Loucy (cell line): ENCODE measurements around the gene CYTH4.

ENCODE experiments used
- H2AFZ ChIP-seq: fragments of 200-600 bp; sonication (generic); 2 replicates; pipeline ENCODE4 v1.6.0; 2016; ENCODE audit warnings: antibody characterized with exemption, mild to moderate bottlenecking, low read length, moderate library complexity
- H3F3A ChIP-seq: fragments of 200-600 bp; 2 replicates; pipeline ENCODE4 v1.6.0; 2016; ENCODE audit warnings: antibody characterized with exemption, low read depth, mild to moderate bottlenecking
- H3K27me3 ChIP-seq: fragments of 200-600 bp; sonication (generic); 2 replicates; pipeline ENCODE4 v1.6.1; 2014; ENCODE audit warnings: low read length, mild to moderate bottlenecking; ENCODE audit not compliant: insufficient read depth, poor library complexity, severe bottlenecking
- H3K36me3 ChIP-seq: fragments of 200-600 bp; sonication (generic); 2 replicates; pipeline ENCODE4 v1.6.1; 2016; ENCODE audit warnings: low read length; ENCODE audit not compliant: insufficient read depth
- H3K4me1 ChIP-seq: fragments of 200-600 bp; sonication (generic); 2 replicates; pipeline ENCODE4 v1.5.1; 2014; ENCODE audit warnings: low read length, mild to moderate bottlenecking; ENCODE audit not compliant: insufficient read depth, poor library complexity, severe bottlenecking
- H3K4me2 ChIP-seq: fragments of 200-600 bp; sonication (generic); 2 replicates; pipeline ENCODE4 v1.6.0; 2014; ENCODE audit warnings: antibody characterized with exemption, low read length, low read depth, mild to moderate bottlenecking; ENCODE audit not compliant: poor library complexity, severe bottlenecking
- H3K4me3 ChIP-seq: fragments of 200-600 bp; sonication (generic); 2 replicates; pipeline ENCODE4 v1.5.1; 2014; ENCODE audit warnings: low read length, mild to moderate bottlenecking, mixed read lengths; ENCODE audit not compliant: poor library complexity, severe bottlenecking
- H3K79me2 ChIP-seq: fragments of 200-600 bp; sonication (generic); 2 replicates; pipeline ENCODE4 v1.6.1; 2014; ENCODE audit warnings: low read length; ENCODE audit not compliant: insufficient read depth
- H3K9ac ChIP-seq: fragments of 200-600 bp; sonication (generic); 2 replicates; pipeline ENCODE4 v1.6.0; 2014; ENCODE audit warnings: mild to moderate bottlenecking, low read depth, low read length, moderate library complexity; ENCODE audit not compliant: poor library complexity, severe bottlenecking
- H3K9me2 ChIP-seq: fragments of 200-600 bp; sonication (generic); replicated peaks from 2 replicates; pipeline ENCODE4 v1.6.1; 2016; ENCODE audit warnings: low read depth, low read length, mixed read lengths
- H3K9me3 ChIP-seq: fragments of 200-600 bp; sonication (generic); 2 replicates; pipeline ENCODE4 v1.6.1; 2014; ENCODE audit warnings: mild to moderate bottlenecking, antibody characterized with exemption, low read length, low read depth; ENCODE audit not compliant: insufficient read depth
- H4K20me1 ChIP-seq: fragments of 200-600 bp; sonication (generic); 2 replicates; pipeline ENCODE4 v1.6.0; 2014; ENCODE audit warnings: antibody characterized with exemption, low read length, mild to moderate bottlenecking; ENCODE audit not compliant: insufficient read depth, poor library complexity, severe bottlenecking
- EZH2phosphoT487 ChIP-seq: fragments of 200-600 bp; IDR thresholded peaks from 2 replicates; pipeline ENCODE4 v1.6.1; 2018; ENCODE audit warnings: antibody characterized with exemption, mild to moderate bottlenecking, moderate library complexity, borderline replicate concordance
- TF ChIP-seq, protein P1 (sequence below): fragments of 200-600 bp; sonication (generic); conservative IDR thresholded peaks from 2 replicates; pipeline ENCODE4 v1.5.1; 2014; ENCODE audit warnings: mild to moderate bottlenecking, antibody characterized with exemption, low read length

CYTH4 gene

DNA sequence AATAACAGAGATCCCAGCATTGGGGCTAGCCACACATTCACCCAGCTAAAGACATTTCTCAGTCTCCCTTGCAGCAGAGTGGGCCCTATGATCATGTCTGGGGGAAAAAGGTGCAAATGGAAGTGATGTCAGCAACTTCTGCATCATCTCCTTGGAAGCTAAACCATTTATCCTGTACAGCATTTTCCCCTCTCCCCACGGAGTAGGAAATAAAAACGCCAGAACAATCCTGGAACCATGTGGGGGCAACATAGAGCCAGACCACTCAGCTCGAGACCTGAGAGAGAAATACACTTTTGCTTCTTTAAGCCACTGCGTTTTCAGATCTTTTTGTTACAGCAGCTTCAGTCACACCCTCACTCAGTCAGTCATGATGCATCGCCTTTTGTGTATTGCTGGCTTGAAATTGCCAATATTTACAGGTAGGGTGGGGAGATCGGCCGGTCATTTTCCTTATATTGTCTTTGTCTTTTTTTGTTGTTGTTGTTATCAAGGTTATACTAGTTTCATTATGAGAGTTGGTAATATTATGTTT is 29.1 kb upstream of the CYTH4 start:
- TF ChIP-seq, protein P1, sequence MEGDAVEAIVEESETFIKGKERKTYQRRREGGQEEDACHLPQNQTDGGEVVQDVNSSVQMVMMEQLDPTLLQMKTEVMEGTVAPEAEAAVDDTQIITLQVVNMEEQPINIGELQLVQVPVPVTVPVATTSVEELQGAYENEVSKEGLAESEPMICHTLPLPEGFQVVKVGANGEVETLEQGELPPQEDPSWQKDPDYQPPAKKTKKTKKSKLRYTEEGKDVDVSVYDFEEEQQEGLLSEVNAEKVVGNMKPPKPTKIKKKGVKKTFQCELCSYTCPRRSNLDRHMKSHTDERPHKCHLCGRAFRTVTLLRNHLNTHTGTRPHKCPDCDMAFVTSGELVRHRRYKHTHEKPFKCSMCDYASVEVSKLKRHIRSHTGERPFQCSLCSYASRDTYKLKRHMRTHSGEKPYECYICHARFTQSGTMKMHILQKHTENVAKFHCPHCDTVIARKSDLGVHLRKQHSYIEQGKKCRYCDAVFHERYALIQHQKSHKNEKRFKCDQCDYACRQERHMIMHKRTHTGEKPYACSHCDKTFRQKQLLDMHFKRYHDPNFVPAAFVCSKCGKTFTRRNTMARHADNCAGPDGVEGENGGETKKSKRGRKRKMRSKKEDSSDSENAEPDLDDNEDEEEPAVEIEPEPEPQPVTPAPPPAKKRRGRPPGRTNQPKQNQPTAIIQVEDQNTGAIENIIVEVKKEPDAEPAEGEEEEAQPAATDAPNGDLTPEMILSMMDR, result peak; percentile 56
- TF ChIP-seq EZH2phosphoT487, result no peak
- H3K9me2 ChIP-seq, result no peaks in the 10 kb centered on the region
- no peaks in the 10 kb centered on the region for H3K27me3 ChIP-seq
- H3K36me3 ChIP-seq, result no peaks in the 10 kb centered on the region
- H3F3A ChIP-seq, result 0 out of 2 replicates have a peak, but pooled peaks cover 2% of the 10 kb centered on the region
- no peak overlapping the region for H3K9ac ChIP-seq
- peak overlapping the region; percentile 26 for H3K4me2 ChIP-seq
- H3K4me3 ChIP-seq, result no peak overlapping the region
- peak overlapping the region; percentile 34; the same call in 1 of the 2 replicates for H2AFZ ChIP-seq
- H4K20me1 ChIP-seq, result no peaks in the 10 kb centered on the region
- no peaks in the 10 kb centered on the region for H3K9me3 ChIP-seq
- no peaks in the 10 kb centered on the region for H3K79me2 ChIP-seq
- peaks cover 48% of the 10 kb centered on the region for H3K4me1 ChIP-seq

DNA sequence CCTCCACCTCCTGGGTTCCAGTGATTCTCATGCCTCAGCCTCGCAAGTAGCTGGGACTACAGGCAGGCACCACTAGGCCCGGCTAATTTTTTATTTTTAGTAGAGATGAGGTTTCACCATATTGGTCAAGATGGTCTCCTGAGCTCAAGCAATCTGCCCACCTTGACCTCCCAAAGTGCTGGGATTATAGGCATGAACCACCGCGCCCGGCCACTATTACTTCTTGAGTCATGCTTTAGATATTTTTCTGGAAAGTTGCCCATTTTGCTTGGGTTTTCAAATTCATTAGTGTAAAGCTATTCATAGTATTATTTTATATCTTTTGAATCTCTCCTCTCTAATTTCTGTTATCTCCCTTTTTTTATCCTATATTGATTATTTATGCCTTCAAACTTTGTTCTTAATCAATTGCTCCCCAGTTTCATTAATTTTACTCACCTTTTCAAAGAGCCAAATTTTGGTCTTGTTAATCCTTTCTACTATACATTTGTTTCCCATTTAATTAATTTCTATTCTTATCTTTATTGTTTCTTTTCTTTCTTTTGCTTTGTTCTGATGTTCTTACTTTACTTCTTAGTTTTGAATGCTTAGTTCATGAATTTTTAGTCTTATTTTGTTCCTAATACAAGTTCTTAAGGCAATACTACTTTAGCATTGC is 28.0 kb upstream of the CYTH4 start:
- Histone ChIP-seq H3K79me2 (no peaks in the 10 kb centered on the region), H3K36me3 (no peaks in the 10 kb centered on the region), H4K20me1 (no peaks in the 10 kb centered on the region), H3K27me3 (no peaks in the 10 kb centered on the region), H3K4me3 (peak overlapping the region; percentile 24), H3K4me1 (peaks cover 50% of the 10 kb centered on the region), H3K9ac (peak overlapping the region; percentile 37), H3K9me3 (no peaks in the 10 kb centered on the region), H3F3A (0 out of 2 replicates have a peak, but pooled peaks cover 2% of the 10 kb centered on the region), H3K9me2 (no peaks in the 10 kb centered on the region), H2AFZ (peak overlapping the region; percentile 9; the same call in 1 of the 2 replicates), H3K4me2 (peak overlapping the region; percentile 57)
- TF ChIP-seq, protein P1, result no peak
- TF ChIP-seq EZH2phosphoT487, result no peak

DNA sequence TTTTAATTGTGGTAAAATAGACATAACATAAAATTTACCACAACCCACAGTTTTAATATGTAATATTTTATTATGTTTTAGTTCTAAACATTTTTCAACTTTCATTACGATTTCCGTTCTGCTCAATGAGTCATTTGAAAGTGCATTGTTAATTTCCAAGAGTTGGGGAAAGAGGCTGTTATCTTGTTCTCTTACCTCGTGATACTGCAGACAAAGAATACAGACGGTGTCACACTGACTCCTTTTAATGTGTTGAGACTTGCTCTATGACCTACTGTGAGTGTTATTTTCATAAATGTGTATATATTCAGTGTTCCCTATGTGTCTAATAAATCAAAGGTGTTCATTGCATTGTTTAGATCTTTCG is 27.5 kb upstream of the CYTH4 start:
- Histone ChIP-seq H3K4me3 (peak overlapping the region; percentile 24), H3K79me2 (no peaks in the 10 kb centered on the region), H3K9me2 (no peaks in the 10 kb centered on the region), H4K20me1 (no peaks in the 10 kb centered on the region), H3K27me3 (no peaks in the 10 kb centered on the region), H3K9ac (peak overlapping the region; percentile 37), H3K4me2 (peak overlapping the region; percentile 57), H3K4me1 (peaks cover 53% of the 10 kb centered on the region), H2AFZ (peak overlapping the region; percentile 9; the same call in 1 of the 2 replicates), H3K9me3 (no peaks in the 10 kb centered on the region), H3F3A (0 out of 2 replicates have a peak, but pooled peaks cover 2% of the 10 kb centered on the region), H3K36me3 (no peaks in the 10 kb centered on the region)
- TF ChIP-seq, protein P1, result no peak
- TF ChIP-seq EZH2phosphoT487, result no peak
